ENCODE results near the gene KIAA1217.

DNA sequence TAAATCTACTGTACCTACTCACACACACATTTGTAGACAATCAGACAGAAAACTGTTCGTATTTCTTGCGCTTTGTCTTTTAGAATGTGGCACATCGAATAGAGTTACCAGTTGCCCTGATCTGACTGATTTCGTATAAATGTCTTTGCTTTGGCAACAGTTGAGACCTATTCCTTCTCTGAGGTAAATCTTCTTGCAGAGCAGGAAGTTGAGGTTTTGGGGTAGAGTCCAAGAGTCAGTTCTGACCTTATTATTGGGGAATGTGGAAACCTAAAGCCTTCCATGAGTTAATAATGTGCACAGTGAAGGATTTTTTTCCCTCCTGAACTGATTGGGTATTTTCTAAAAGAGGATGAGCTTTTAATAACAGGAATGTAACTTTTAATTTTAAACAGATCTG is 135.3 kb downstream of the KIAA1217 start:
- TF ChIP-seq EZH2 (IDR thresholded peaks at IDR 0.05; ENCODE audit: borderline replicate concordance, low read depth, low read length, poor library complexity, severe bottlenecking) = no peak
- TF ChIP-seq, protein P1, sequence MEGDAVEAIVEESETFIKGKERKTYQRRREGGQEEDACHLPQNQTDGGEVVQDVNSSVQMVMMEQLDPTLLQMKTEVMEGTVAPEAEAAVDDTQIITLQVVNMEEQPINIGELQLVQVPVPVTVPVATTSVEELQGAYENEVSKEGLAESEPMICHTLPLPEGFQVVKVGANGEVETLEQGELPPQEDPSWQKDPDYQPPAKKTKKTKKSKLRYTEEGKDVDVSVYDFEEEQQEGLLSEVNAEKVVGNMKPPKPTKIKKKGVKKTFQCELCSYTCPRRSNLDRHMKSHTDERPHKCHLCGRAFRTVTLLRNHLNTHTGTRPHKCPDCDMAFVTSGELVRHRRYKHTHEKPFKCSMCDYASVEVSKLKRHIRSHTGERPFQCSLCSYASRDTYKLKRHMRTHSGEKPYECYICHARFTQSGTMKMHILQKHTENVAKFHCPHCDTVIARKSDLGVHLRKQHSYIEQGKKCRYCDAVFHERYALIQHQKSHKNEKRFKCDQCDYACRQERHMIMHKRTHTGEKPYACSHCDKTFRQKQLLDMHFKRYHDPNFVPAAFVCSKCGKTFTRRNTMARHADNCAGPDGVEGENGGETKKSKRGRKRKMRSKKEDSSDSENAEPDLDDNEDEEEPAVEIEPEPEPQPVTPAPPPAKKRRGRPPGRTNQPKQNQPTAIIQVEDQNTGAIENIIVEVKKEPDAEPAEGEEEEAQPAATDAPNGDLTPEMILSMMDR (conservative IDR thresholded peaks at IDR 0.05; ENCODE audit: low read depth, low read length) = no peak
